Liver (tissue), 9 donors: ENCODE measurements around the gene CDC27. TPM values are rescaled to one million over a fixed set of nuclear protein-coding genes. Genes with fewer than 3 reads are reported as not detected.
"Not testable (repeated sequence)": the region's sequence is repeated elsewhere in the genome, so short reads cannot be mapped to it uniquely, and the experiment has no call there.

Experiments
- DNase-seq: peaks from one replicate; pipeline ENCODE4 v3.0.0-alpha.2; 2017; ENCODE audit warnings: low spot score
- H3K27ac ChIP-seq, 2 donors: one replicate each; pipeline ENCODE4 v1.7.0; 2013; ENCODE audit warnings: inconsistent platforms in 2 of 2, low read length in 2 of 2, control low read depth in 1 of 2, low read depth in 1 of 2, mild to moderate bottlenecking in 1 of 2
- H3K27me3 ChIP-seq, 4 donors: one replicate each; pipeline versions ENCODE4 v1.6.1 to v1.7.0; 2013; ENCODE audit warnings: low read length in 3 of 4, inconsistent platforms in 1 of 4, mild to moderate bottlenecking in 1 of 4, moderate library complexity in 1 of 4; ENCODE audit not compliant: control insufficient read depth in 4 of 4, insufficient read depth in 4 of 4
- H3K36me3 ChIP-seq, 4 donors: one replicate each; pipeline versions ENCODE4 v1.6.1 to v1.7.0; 2013; ENCODE audit warnings: low read length in 3 of 4, mild to moderate bottlenecking in 3 of 4, low read depth in 1 of 4, moderate library complexity in 1 of 4; ENCODE audit not compliant: control insufficient read depth in 4 of 4, insufficient read depth in 3 of 4
- H3K4me1 ChIP-seq, 4 donors: one replicate each; pipeline versions ENCODE4 v1.6.1 to v1.7.0; 2013; ENCODE audit warnings: low read length in 3 of 4, mild to moderate bottlenecking in 3 of 4, moderate library complexity in 1 of 4; ENCODE audit not compliant: control insufficient read depth in 4 of 4, insufficient read depth in 4 of 4
- H3K4me3 ChIP-seq, 3 donors: one replicate each; pipeline versions ENCODE4 v1.6.1 to v1.7.0; 2013; ENCODE audit warnings: low read length in 3 of 3, control low read depth in 1 of 3, low read depth in 1 of 3, mild to moderate bottlenecking in 1 of 3
- H3K9ac ChIP-seq, 2 donors: one replicate each; pipeline ENCODE4 v1.7.0; 2013; ENCODE audit warnings: low read length in 2 of 2, mild to moderate bottlenecking in 2 of 2, moderate library complexity in 2 of 2, control low read depth in 1 of 2, low read depth in 1 of 2
- H3K9me3 ChIP-seq, 4 donors: one replicate each; pipeline versions ENCODE4 v1.6.1 to v1.7.0; 2013; ENCODE audit warnings: low read length in 3 of 4; ENCODE audit not compliant: control insufficient read depth in 4 of 4
- FOXA1 ChIP-seq: IDR thresholded peaks from 2 replicates; pipeline ENCODE4 v1.6.1; 2016; ENCODE audit warnings: antibody characterized with exemption
- FOXA2 ChIP-seq: IDR thresholded peaks from 2 replicates; pipeline ENCODE4 v1.6.1; 2016; ENCODE audit warnings: antibody characterized with exemption
- HNF4A ChIP-seq, 2 donors: conservative IDR thresholded peaks; 2 replicates each; pipeline ENCODE4 v1.6.1; 2016; ENCODE audit warnings: antibody characterized with exemption in 2 of 2, mild to moderate bottlenecking in 2 of 2
- JUND ChIP-seq, 2 donors: IDR thresholded peaks; 2 replicates each; pipeline ENCODE4 v1.6.1; 2016; ENCODE audit warnings: antibody characterized with exemption in 2 of 2
- RAD21 ChIP-seq, 2 donors: IDR thresholded peaks; 2 replicates each; pipeline ENCODE4 v1.6.1; 2016; ENCODE audit warnings: antibody characterized with exemption in 2 of 2, mild to moderate bottlenecking in 2 of 2
- RXRA ChIP-seq, 2 donors: IDR thresholded peaks; 2 replicates each; pipeline ENCODE4 v1.6.1; 2017 to 2018; ENCODE audit warnings: antibody characterized with exemption in 2 of 2, mild to moderate bottlenecking in 1 of 2
- SP1 ChIP-seq: IDR thresholded peaks from 2 replicates; pipeline ENCODE4 v1.6.1; 2018; ENCODE audit warnings: antibody characterized with exemption, mild to moderate bottlenecking
- TAF1 ChIP-seq: conservative IDR thresholded peaks from 2 replicates; pipeline ENCODE4 v1.6.1; 2016; ENCODE audit warnings: antibody characterized with exemption, mild to moderate bottlenecking
- WGBS: extraction: QIAGEN DNeasy Blood & Tissue Kit; methylation state at CpG from one replicate; pipeline ENCODE4 v1.1.7; 2013; 5-methylcytosine and 5-hydroxymethylcytosine counted together
- polyA plus RNA-seq, 2 donors: library from polyadenylated mRNA; stranded (reverse) in 1 of 2; unstranded in 1 of 2; fragments of 200-250 nt in 1 of 2; fragments of >200 nt in 1 of 2; fragmentation: Nextera tagmentation in 1 of 2; extraction: Ambion mirVana in 1 of 2; gene quantifications; one replicate each; pipeline versions ENCODE4 v1.2.1 to v1.2.3, GENCODE V29; 2013 to 2015
- total RNA-seq, 2 donors: library from RNA; depleted of rRNA; stranded (reverse); fragments of >200 nt; gene quantifications; one replicate each; pipeline ENCODE4 v1.2.3, GENCODE V29; 2014
- TF ChIP-seq, protein P1 (sequence below): IDR thresholded peaks from 2 replicates; pipeline ENCODE4 v1.6.1; 2016; ENCODE audit warnings: antibody characterized with exemption
- TF ChIP-seq, protein P2 (sequence below): fragments of 150-350 bp; IDR thresholded peaks from 2 replicates; pipeline ENCODE4 v1.5.1; 2017; ENCODE audit warnings: improper control_type of control experiment, low read depth, low read length; ENCODE audit not compliant: missing input control
- TF ChIP-seq, protein P3 (sequence below): IDR thresholded peaks from 2 replicates; pipeline ENCODE4 v1.6.1; 2016; ENCODE audit warnings: antibody characterized with exemption
- donor health status: healthy.
- donor health status: healthy.
- donor health status: healthy.
- donor health status: healthy.
- donor health status: healthy.

The CDC27 gene
- total and polyA plus RNA-seq, 4 donors, result 16.8 to 148 (median 27.1) TPM

DNA sequence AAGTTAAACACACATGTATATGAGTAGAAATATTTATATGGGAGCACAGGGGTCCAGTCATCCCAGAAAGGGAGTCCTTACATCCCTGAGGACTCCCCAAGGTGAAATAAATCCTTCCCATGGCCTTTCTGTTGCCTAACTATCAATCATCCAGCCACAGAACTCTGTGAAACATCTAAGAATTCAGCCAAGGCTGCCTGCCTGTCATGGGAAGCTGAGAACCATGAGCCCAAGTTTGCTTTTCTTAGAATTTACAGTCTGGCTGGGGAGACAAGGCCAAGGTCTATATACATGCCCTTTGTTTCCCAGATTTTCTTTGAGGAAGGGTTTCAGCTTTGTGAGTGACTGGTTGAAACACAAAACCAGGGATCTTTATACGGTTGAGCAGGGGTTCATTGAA, 35.9 kb upstream of the CDC27 start:
- no peak for TF ChIP-seq FOXA1
- no peak for TF ChIP-seq FOXA2
- no peak for TF ChIP-seq HNF4A (conservative IDR thresholded peaks at IDR 0.05)
- TF ChIP-seq RXRA (IDR thresholded peaks at IDR 0.05), result no peak
- TF ChIP-seq RAD21 (IDR thresholded peaks at IDR 0.05), result no peak
- no peak for TF ChIP-seq TAF1
- TF ChIP-seq, protein P1, sequence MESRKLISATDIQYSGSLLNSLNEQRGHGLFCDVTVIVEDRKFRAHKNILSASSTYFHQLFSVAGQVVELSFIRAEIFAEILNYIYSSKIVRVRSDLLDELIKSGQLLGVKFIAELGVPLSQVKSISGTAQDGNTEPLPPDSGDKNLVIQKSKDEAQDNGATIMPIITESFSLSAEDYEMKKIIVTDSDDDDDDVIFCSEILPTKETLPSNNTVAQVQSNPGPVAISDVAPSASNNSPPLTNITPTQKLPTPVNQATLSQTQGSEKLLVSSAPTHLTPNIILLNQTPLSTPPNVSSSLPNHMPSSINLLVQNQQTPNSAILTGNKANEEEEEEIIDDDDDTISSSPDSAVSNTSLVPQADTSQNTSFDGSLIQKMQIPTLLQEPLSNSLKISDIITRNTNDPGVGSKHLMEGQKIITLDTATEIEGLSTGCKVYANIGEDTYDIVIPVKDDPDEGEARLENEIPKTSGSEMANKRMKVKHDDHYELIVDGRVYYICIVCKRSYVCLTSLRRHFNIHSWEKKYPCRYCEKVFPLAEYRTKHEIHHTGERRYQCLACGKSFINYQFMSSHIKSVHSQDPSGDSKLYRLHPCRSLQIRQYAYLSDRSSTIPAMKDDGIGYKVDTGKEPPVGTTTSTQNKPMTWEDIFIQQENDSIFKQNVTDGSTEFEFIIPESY, result no peak
- TF ChIP-seq, protein P2, sequence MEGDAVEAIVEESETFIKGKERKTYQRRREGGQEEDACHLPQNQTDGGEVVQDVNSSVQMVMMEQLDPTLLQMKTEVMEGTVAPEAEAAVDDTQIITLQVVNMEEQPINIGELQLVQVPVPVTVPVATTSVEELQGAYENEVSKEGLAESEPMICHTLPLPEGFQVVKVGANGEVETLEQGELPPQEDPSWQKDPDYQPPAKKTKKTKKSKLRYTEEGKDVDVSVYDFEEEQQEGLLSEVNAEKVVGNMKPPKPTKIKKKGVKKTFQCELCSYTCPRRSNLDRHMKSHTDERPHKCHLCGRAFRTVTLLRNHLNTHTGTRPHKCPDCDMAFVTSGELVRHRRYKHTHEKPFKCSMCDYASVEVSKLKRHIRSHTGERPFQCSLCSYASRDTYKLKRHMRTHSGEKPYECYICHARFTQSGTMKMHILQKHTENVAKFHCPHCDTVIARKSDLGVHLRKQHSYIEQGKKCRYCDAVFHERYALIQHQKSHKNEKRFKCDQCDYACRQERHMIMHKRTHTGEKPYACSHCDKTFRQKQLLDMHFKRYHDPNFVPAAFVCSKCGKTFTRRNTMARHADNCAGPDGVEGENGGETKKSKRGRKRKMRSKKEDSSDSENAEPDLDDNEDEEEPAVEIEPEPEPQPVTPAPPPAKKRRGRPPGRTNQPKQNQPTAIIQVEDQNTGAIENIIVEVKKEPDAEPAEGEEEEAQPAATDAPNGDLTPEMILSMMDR, result no peak
- peaks cover 3 to 19% (median 10%) of the 10 kb centered on the region in 4 donors for H3K4me1 ChIP-seq
- H3K27ac ChIP-seq, result peak overlapping the region; percentile 56 to 78
- H3K27me3 ChIP-seq, result no peaks in the 10 kb centered on the region
- no peaks in the 10 kb centered on the region for H3K36me3 ChIP-seq
- no peak overlapping the region for H3K4me3 ChIP-seq
- DNase-seq, result no peak
- WGBS, result 66% methylated on average over 1 of the region's 1 CpG
- H3K9ac ChIP-seq, result no peak overlapping the region
- no peaks in the 10 kb centered on the region for H3K9me3 ChIP-seq

DNA sequence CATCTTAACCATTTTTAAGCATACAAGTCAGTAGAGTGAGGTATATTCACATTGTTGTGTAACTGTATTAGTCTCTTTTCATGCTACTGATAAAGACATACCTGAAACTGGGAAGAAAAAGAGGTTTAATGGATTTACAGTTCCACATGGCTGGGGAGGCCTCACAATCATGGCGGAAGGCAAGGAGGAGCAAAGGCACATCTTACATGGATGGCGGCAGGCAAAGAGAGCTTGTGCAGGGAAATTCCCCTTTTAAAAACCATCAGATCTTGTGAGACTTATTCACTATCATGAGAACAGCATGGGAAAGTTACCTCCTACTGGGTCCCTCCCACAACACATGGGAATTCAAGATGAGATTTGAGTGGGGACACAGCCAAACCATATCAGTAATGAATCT, 35.0 kb upstream of the CDC27 start:
- not testable (repeated sequence) for H3K9ac ChIP-seq, H3K9me3 ChIP-seq, H3K4me3 ChIP-seq, H3K27ac ChIP-seq, DNase-seq, H3K36me3 ChIP-seq, H3K27me3 ChIP-seq
- over 99% methylated on average over 2 of the region's 2 CpGs for whole genome bisulfite sequencing
- H3K4me1 ChIP-seq, result peaks cover 3 to 12% (median 6%) of the 10 kb centered on the region in 4 donors

DNA sequence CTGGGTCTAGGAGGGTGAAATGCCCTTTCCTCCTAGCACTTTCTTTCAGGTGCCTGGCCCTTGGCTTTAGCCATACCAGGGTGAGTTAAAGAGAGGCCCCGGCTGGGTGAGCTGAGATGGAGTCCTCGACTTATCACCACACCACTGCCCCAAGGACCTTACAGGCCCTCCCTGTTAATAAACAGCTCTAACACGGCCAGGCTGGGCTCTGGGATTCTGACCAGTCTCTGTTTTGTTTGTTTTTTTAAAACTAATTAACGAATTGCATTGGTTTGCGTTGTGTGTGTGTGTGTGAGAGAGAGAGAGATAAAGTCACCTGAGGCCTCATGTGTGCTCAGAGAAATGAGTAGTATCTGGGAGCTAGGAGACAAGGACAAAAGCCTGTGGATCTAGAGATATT, 34.4 kb upstream of the CDC27 start:
- no peaks in the 10 kb centered on the region for H3K36me3 ChIP-seq
- H3K9me3 ChIP-seq, result no peaks in the 10 kb centered on the region
- no peaks in the 10 kb centered on the region for H3K27me3 ChIP-seq
- TF ChIP-seq HNF4A (conservative IDR thresholded peaks at IDR 0.05) (peak in 1 of 2 donors; percentile 25), FOXA2 (no peak), RXRA (IDR thresholded peaks at IDR 0.05) (peak in 1 of 2 donors; percentile 37), SP1 (peak; percentile 29), JUND (IDR thresholded peaks at IDR 0.05) (no peak), RAD21 (IDR thresholded peaks at IDR 0.05) (peak; percentile 10 to 28)
- TF ChIP-seq, protein P3, sequence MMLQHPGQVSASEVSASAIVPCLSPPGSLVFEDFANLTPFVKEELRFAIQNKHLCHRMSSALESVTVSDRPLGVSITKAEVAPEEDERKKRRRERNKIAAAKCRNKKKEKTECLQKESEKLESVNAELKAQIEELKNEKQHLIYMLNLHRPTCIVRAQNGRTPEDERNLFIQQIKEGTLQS, result no peak
- TF ChIP-seq, protein P2, result no peak
- H3K4me3 ChIP-seq, result no peak overlapping the region
- no peak overlapping the region for H3K27ac ChIP-seq
- no peak for DNase-seq
- H3K4me1 ChIP-seq, result peaks cover 3 to 12% (median 6%) of the 10 kb centered on the region in 4 donors
- H3K9ac ChIP-seq, result no peak overlapping the region
- 51% methylated on average over 5 of the region's 5 CpGs for WGBS
